IMR-90 (cell line): Measurements from ENCODE around the gene RPTOR. TPM values are rescaled to one million over a fixed set of nuclear protein-coding genes. Genes with fewer than 3 reads are reported as not detected.

Experiments
- ATAC-seq: fragments of 200-7000 bp; cut with Tn5 transposase; 2 replicates; pipeline ENCODE4 v1.9.1; 2020; ENCODE audit warnings: low read depth, mild to moderate bottlenecking, moderate library complexity
- BruUV-seq: library from RNA; stranded (reverse); fragments of 400-500 nt; replicated peaks from 2 replicates; lab custom pipeline; 2021; lab: Mats Ljungman, UMichigan
- CTCF ChIA-PET: fragments of 300-600 bp; formaldehyde crosslinking; extraction: SDS; loops from one replicate; lab custom pipeline; 2021; ENCODE audit warnings: antibody characterized with exemption; lab: Yijun Ruan, JAX
- POLR2A ChIA-PET: fragments of 300-600 bp; sonication (Branson Sonifier 250); formaldehyde crosslinking; loops from one replicate; lab custom pipeline; 2022; ENCODE audit warnings: antibody characterized with exemption; ENCODE audit not compliant: unreplicated experiment; lab: Charles Lee
- DNase-seq: peaks from one replicate; pipeline ENCODE4 v3.0.0; 2013
- H2AFZ ChIP-seq: replicated peaks from 2 replicates; pipeline ENCODE3; 2013; ENCODE audit warnings: low read length, mild to moderate bottlenecking; ENCODE audit not compliant: poor library complexity
- H2AK5ac ChIP-seq: 2 replicates; pipeline ENCODE4 v1.6.1; 2013; ENCODE audit warnings: low read depth, low read length, inconsistent platforms
- H2AK9ac ChIP-seq: replicated peaks from 2 replicates; pipeline ENCODE3; 2013; ENCODE audit warnings: mild to moderate bottlenecking, low read depth, low read length, moderate library complexity; ENCODE audit not compliant: poor library complexity
- H2BK120ac ChIP-seq: 2 replicates; pipeline ENCODE4 v1.6.1; 2013; ENCODE audit warnings: low read depth, low read length, inconsistent platforms
- H2BK15ac ChIP-seq: 3 replicates; pipeline ENCODE4 v1.6.1; 2013; ENCODE audit warnings: low read depth, low read length, inconsistent platforms
- H2BK20ac ChIP-seq: 2 replicates; pipeline ENCODE4 v1.6.1; 2013; ENCODE audit warnings: low read depth, mild to moderate bottlenecking, inconsistent platforms, low read length, moderate library complexity
- H2BK5ac ChIP-seq: 2 replicates; pipeline ENCODE4 v1.6.1; 2013; ENCODE audit warnings: mild to moderate bottlenecking, low read depth, low read length, inconsistent platforms; ENCODE audit not compliant: poor library complexity, severe bottlenecking
- H3K14ac ChIP-seq: replicated peaks from 2 replicates; pipeline ENCODE4 v1.6.1; 2013; ENCODE audit warnings: low read depth, low read length, inconsistent platforms
- H3K18ac ChIP-seq: 2 replicates; pipeline ENCODE4 v1.6.1; 2013; ENCODE audit warnings: low read depth, low read length, control low read depth
- H3K23ac ChIP-seq: 2 replicates; pipeline ENCODE4 v1.6.1; 2013; ENCODE audit warnings: low read depth, low read length, inconsistent platforms
- H3K27ac ChIP-seq: 2 replicates; pipeline ENCODE4 v1.5.1; 2013; ENCODE audit warnings: mild to moderate bottlenecking, control low read depth, low read length; ENCODE audit not compliant: insufficient read depth
- H3K27me3 ChIP-seq: 2 replicates; pipeline ENCODE4 v1.6.1; 2013; ENCODE audit warnings: low read length; ENCODE audit not compliant: control insufficient read depth, insufficient read depth
- H3K36me3 ChIP-seq: 2 replicates; pipeline ENCODE4 v1.6.1; 2013; ENCODE audit warnings: low read length, mixed read lengths; ENCODE audit not compliant: control insufficient read depth, insufficient read depth
- H3K4ac ChIP-seq: 2 replicates; pipeline ENCODE4 v1.6.1; 2013; ENCODE audit warnings: low read depth, low read length, inconsistent platforms
- H3K4me1 ChIP-seq: 2 replicates; pipeline ENCODE4 v1.6.1; 2013; ENCODE audit warnings: low read length, mixed read lengths; ENCODE audit not compliant: control insufficient read depth, insufficient read depth
- H3K4me2 ChIP-seq: 2 replicates; pipeline ENCODE4 v1.6.1; 2013; ENCODE audit warnings: low read depth, mild to moderate bottlenecking, control low read depth, low read length, moderate library complexity
- H3K4me3 ChIP-seq: 2 replicates; pipeline ENCODE4 v1.5.1; 2013; ENCODE audit warnings: low read depth, mild to moderate bottlenecking, control low read depth, low read length, moderate library complexity; ENCODE audit not compliant: insufficient read depth
- H3K56ac ChIP-seq: 2 replicates; pipeline ENCODE4 v1.6.1; 2013; ENCODE audit warnings: low read length, inconsistent platforms; ENCODE audit not compliant: insufficient read depth; ENCODE audit errors: extremely low read depth
- H3K79me1 ChIP-seq, 2 experiments: 2 replicates each; pipeline ENCODE4 v1.6.1; 2013; ENCODE audit warnings: low read length in 2 of 2, inconsistent platforms in 1 of 2, low read depth in 1 of 2
- H3K9ac ChIP-seq: 2 replicates; pipeline ENCODE4 v1.6.1; 2013; ENCODE audit warnings: low read depth, low read length, control low read depth
- H3K9me1 ChIP-seq: 2 replicates; pipeline ENCODE4 v1.6.1; 2013; ENCODE audit warnings: low read length, inconsistent platforms; ENCODE audit not compliant: insufficient read depth
- H3K9me3 ChIP-seq: 2 replicates; pipeline ENCODE4 v1.6.1; 2013; ENCODE audit warnings: low read length; ENCODE audit not compliant: control insufficient read depth, insufficient read depth
- H4K20me1 ChIP-seq: 2 replicates; pipeline ENCODE4 v1.6.1; 2013; ENCODE audit warnings: low read length, inconsistent platforms; ENCODE audit not compliant: insufficient read depth
- H4K5ac ChIP-seq: 2 replicates; pipeline ENCODE4 v1.6.1; 2013; ENCODE audit warnings: mild to moderate bottlenecking, low read depth, low read length, control low read depth
- H4K8ac ChIP-seq, 2 experiments: 2 replicates each; pipeline ENCODE4 v1.6.1; 2013; ENCODE audit warnings: low read depth in 2 of 2, low read length in 2 of 2, control low read depth in 1 of 2, inconsistent platforms in 1 of 2
- H4K91ac ChIP-seq: 2 replicates; pipeline ENCODE4 v1.6.1; 2013; ENCODE audit warnings: low read depth, low read length, inconsistent platforms; ENCODE audit not compliant: insufficient read depth
- BHLHE40 ChIP-seq: fragments of 150-350 bp; IDR thresholded peaks from 2 replicates; pipeline ENCODE4 v1.6.1; 2016; ENCODE audit warnings: mild to moderate bottlenecking, low read depth, low read length
- CEBPB ChIP-seq: IDR thresholded peaks from 2 replicates; pipeline ENCODE4 v1.6.1; 2012; ENCODE audit warnings: low read depth, low read length, improper control_type of control experiment
- CHD1 ChIP-seq: IDR thresholded peaks from 2 replicates; pipeline ENCODE4 v1.6.1; 2012; ENCODE audit warnings: low read depth, low read length, improper control_type of control experiment
- ELK1 ChIP-seq: fragments of 150-350 bp; IDR thresholded peaks from 2 replicates; pipeline ENCODE4 v1.6.1; 2016; ENCODE audit warnings: low read depth, mild to moderate bottlenecking, low read length, moderate library complexity, borderline replicate concordance
- FOS ChIP-seq: fragments of 150-350 bp; IDR thresholded peaks from 2 replicates; pipeline ENCODE4 v1.6.1; 2016; ENCODE audit warnings: low read depth, low read length
- MAFK ChIP-seq: IDR thresholded peaks from 2 replicates; pipeline ENCODE4 v1.6.1; 2012; ENCODE audit warnings: low read depth, low read length, improper control_type of control experiment
- MAZ ChIP-seq: IDR thresholded peaks from 2 replicates; pipeline ENCODE4 v1.6.1; 2012; ENCODE audit warnings: low read depth, mild to moderate bottlenecking, low read length, improper control_type of control experiment, moderate library complexity, borderline replicate concordance
- MXI1 ChIP-seq: IDR thresholded peaks from 2 replicates; pipeline ENCODE4 v1.6.1; 2012; ENCODE audit warnings: low read depth, mild to moderate bottlenecking, low read length, moderate library complexity, borderline replicate concordance
- NFE2L2 ChIP-seq: fragments of 150-350 bp; IDR thresholded peaks from 2 replicates; pipeline ENCODE4 v1.6.1; 2016; ENCODE audit warnings: low read depth, mild to moderate bottlenecking, low read length
- POLR2A ChIP-seq: IDR thresholded peaks from 2 replicates; pipeline ENCODE4 v1.6.1; 2012; ENCODE audit warnings: mild to moderate bottlenecking, low read depth, low read length
- RAD21 ChIP-seq: IDR thresholded peaks from 2 replicates; pipeline ENCODE4 v1.6.1; 2012; ENCODE audit warnings: low read length, improper control_type of control experiment
- RCOR1 ChIP-seq: IDR thresholded peaks from 2 replicates; pipeline ENCODE4 v1.6.1; 2012; ENCODE audit warnings: mild to moderate bottlenecking, low read length, improper control_type of control experiment; ENCODE audit not compliant: insufficient replicate concordance
- RFX5 ChIP-seq: IDR thresholded peaks from 2 replicates; pipeline ENCODE4 v1.8.0; 2012; ENCODE audit warnings: low read depth, mild to moderate bottlenecking, low read length, moderate library complexity
- SMC3 ChIP-seq: fragments of 150-350 bp; IDR thresholded peaks from 2 replicates; pipeline ENCODE4 v1.6.1; 2016; ENCODE audit warnings: low read depth, mild to moderate bottlenecking, antibody characterized with exemption, low read length, moderate library complexity
- USF2 ChIP-seq: fragments of 150-350 bp; IDR thresholded peaks from 2 replicates; pipeline ENCODE4 v1.6.1; 2017; ENCODE audit warnings: mild to moderate bottlenecking, antibody characterized with exemption, low read length, low read depth
- WGBS, 2 experiments: methylation state at CpG; one replicate each; pipeline versions ENCODE4 v1.1.5 to v1.1.7; 2013; ENCODE audit warnings: missing lambda C conversion rate in 2 of 2; ENCODE audit not compliant: insufficient read length in 1 of 2; ENCODE audit errors: extremely low coverage in 2 of 2; 5-methylcytosine and 5-hydroxymethylcytosine counted together
- dilution Hi-C: fragments of 300-500 bp; cut with HindIII; formaldehyde crosslinking; loops from one replicate; pipeline ENCODE4 v1.14.3; 2018; ENCODE audit warnings: low sequenced_read_pairs; ENCODE audit not compliant: unreplicated experiment
- in situ Hi-C: fragments of 300-500 bp; cut with MboI; formaldehyde crosslinking; loops from 3 replicates; pipeline ENCODE4 v1.14.3; 2019; ENCODE audit warnings: low sequenced_read_pairs, inconsistent platforms, mixed read lengths
- intact Hi-C: fragments of 100-400 bp; cut with micrococcal nuclease; formaldehyde crosslinking; loops from 2 replicates; pipeline ENCODE4 v1.10.0; 2022
- polyA plus RNA-seq, 3 experiments: library from polyadenylated mRNA; depleted of rRNA; stranded (reverse); fragments of >200 nt; gene quantifications; 2 replicates each; pipeline ENCODE4 v1.2.3, GENCODE V29; 2012; ENCODE audit warnings: low replicate concordance in 1 of 3
- total RNA-seq: library from RNA; depleted of rRNA; stranded (reverse); fragments of >200 nt; gene quantifications from 2 replicates; pipeline ENCODE4 v1.2.3, GENCODE V29; 2012
- TF ChIP-seq, protein P1 (sequence below): conservative IDR thresholded peaks from 2 replicates; pipeline ENCODE4 v1.5.1; 2012; ENCODE audit warnings: mild to moderate bottlenecking, low read depth, low read length, improper control_type of control experiment

RPTOR gene
- total and polyA plus RNA-seq, 2 of the 4 experiments (the other 2 are of a cell fraction): 10.8 to 14.7 TPM

DNA sequence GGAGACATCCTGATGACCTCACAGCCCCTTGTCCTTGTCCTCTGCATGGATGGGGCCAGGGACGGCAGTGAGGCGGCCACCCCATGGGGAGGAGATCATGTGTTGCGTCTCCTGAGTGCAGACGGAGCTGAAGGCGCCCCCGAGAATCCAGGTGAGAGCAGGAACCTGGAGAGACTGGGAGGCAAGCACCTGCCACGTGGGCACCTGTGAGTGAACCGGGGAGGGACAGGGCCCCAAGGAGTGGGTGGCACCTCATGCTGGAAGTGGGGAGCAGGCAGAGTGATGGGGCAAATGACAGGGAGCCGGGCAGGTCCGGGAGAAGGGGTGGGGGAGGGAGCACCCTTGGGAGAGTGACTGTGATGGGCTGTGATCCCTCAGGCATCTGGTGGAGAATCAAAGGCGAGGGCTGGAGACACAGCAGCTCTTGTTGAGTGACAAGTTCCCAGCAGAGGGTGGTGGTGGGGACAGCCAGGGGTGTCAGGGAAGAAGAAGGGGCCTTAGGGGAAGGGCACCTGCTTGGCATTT, 272.7 kb downstream of the RPTOR start:
- no peak overlapping the region for H3K4me3 ChIP-seq
- no TSS peak for BruUV-seq
- no peak overlapping the region for H3K14ac ChIP-seq
- intact Hi-C loops (no loop called here), dilution Hi-C loops (no loop called here), in situ Hi-C loops (no loop called here)
- WGBS, 2 experiments: 100% methylated on average over 7 of the region's 11 CpGs; no CpG with 5 or more reads in 1 of the 2 experiments
- H3K56ac ChIP-seq: no peak overlapping the region
- no peak overlapping the region for H3K4me2 ChIP-seq
- no peak overlapping the region for H2BK5ac ChIP-seq
- H3K79me1 ChIP-seq: peaks cover 25 to 51% of the 10 kb centered on the region in 2 experiments
- no peak overlapping the region for H4K91ac ChIP-seq
- TF ChIP-seq CEBPB (no peak), RAD21 (no peak), FOS (no peak), MAZ (no peak), RCOR1 (no peak), BHLHE40 (no peak), MAFK (no peak), POLR2A (no peak), NFE2L2 (no peak), SMC3 (no peak), USF2 (no peak), CHD1 (no peak), MXI1 (no peak), RFX5 (no peak), ELK1 (no peak)
- TF ChIP-seq, protein P1, sequence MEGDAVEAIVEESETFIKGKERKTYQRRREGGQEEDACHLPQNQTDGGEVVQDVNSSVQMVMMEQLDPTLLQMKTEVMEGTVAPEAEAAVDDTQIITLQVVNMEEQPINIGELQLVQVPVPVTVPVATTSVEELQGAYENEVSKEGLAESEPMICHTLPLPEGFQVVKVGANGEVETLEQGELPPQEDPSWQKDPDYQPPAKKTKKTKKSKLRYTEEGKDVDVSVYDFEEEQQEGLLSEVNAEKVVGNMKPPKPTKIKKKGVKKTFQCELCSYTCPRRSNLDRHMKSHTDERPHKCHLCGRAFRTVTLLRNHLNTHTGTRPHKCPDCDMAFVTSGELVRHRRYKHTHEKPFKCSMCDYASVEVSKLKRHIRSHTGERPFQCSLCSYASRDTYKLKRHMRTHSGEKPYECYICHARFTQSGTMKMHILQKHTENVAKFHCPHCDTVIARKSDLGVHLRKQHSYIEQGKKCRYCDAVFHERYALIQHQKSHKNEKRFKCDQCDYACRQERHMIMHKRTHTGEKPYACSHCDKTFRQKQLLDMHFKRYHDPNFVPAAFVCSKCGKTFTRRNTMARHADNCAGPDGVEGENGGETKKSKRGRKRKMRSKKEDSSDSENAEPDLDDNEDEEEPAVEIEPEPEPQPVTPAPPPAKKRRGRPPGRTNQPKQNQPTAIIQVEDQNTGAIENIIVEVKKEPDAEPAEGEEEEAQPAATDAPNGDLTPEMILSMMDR: no peak
- H3K4ac ChIP-seq: no peak overlapping the region
- H3K4me1 ChIP-seq: peaks cover 7% of the 10 kb centered on the region
- no peaks in the 10 kb centered on the region for H3K27me3 ChIP-seq
- no peaks in the 10 kb centered on the region for H4K20me1 ChIP-seq
- no peak overlapping the region for H3K27ac ChIP-seq
- no peak for ATAC-seq
- no peak overlapping the region for H2BK20ac ChIP-seq
- no peak overlapping the region for H2BK120ac ChIP-seq
- DNase-seq: no peak
- ChIA-PET POLR2A (no interaction called here), CTCF (no interaction called here)
- H2AFZ ChIP-seq: no peak overlapping the region
- H3K9me1 ChIP-seq: peaks cover 8% of the 10 kb centered on the region
- no peak overlapping the region for H2AK9ac ChIP-seq
- H4K5ac ChIP-seq: no peak overlapping the region
- peaks cover 4% of the 10 kb centered on the region; the same call in 1 of the 2 replicates for H3K36me3 ChIP-seq
- no peak overlapping the region for H3K18ac ChIP-seq
- no peak overlapping the region; the same call in 2 of the 3 replicates for H2BK15ac ChIP-seq
- H3K9me3 ChIP-seq: no peaks in the 10 kb centered on the region
- H3K9ac ChIP-seq: no peak overlapping the region
- H3K23ac ChIP-seq: no peak overlapping the region
- H4K8ac ChIP-seq: no peak overlapping the region
- peak overlapping the region; percentile 63 for H2AK5ac ChIP-seq
